ENCODE results near the gene ADGRB3.

The ADGRB3 gene

GRCh38 chr6:69100772-69101171 lies 465.7 kb downstream of the ADGRB3 start:
- Histone ChIP-seq H4K20me1 (ENCODE audit: insufficient read depth, low read length) (no peaks in the 10 kb centered on the region), H3K4me3 (ENCODE audit: low read length) (no peak overlapping the region), H3K4me2 (ENCODE audit: low read depth, low read length) (no peak overlapping the region), H3K27me3 (replicated peaks; ENCODE audit: insufficient read depth, low read length) (no peaks in the 10 kb centered on the region), H3K79me2 (ENCODE audit: low read length) (no peaks in the 10 kb centered on the region), H3F3A (ENCODE audit: insufficient read depth, low read length) (no peaks in the 10 kb centered on the region), H2AFZ (ENCODE audit: low read length) (no peak overlapping the region), H3K36me3 (replicated peaks; ENCODE audit: insufficient read depth, low read length) (no peaks in the 10 kb centered on the region), H3K4me1 (ENCODE audit: low read length) (no peaks in the 10 kb centered on the region), H3K27ac (ENCODE audit: low read length) (no peak overlapping the region), H3K9me2 (replicated peaks; ENCODE audit: insufficient read depth, low read length) (no peaks in the 10 kb centered on the region), H3K9me3 (replicated peaks; ENCODE audit: insufficient read depth, low read length) (no peaks in the 10 kb centered on the region), H3K9ac (ENCODE audit: low read length) (no peak overlapping the region)
- no peak for DNase-seq
- TF ChIP-seq EZH2 (optimal IDR thresholded peaks at IDR 0.05; ENCODE audit: low read depth, low read length) (no peak), EZH2phosphoT487 (IDR thresholded peaks at IDR 0.05; ENCODE audit: low read length) (no peak), CTCF (IDR thresholded peaks at IDR 0.05; ENCODE audit: low read length) (no peak)

DNA sequence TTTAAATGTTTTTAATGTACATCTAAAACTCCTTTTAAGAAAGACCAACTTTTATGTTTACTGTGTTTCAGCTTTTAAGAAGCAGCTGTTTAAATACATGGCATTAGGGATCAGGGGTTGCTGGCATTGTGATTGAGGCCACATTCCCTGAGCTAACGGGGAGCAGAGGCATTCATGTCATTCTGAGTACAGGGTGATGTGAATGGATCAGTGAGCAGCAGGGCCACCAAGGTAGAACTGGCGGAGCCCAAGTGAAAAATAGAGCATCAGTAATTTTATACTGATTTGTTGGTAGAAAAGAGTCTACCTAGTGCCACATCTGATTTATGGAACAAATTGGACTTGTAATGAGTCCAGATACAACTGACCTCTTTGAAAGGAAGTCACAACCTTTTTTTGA lies 467.3 kb downstream of the ADGRB3 start:
- H3K4me3 ChIP-seq (ENCODE audit: low read length), result no peak overlapping the region
- no peak for DNase-seq
- no peak for TF ChIP-seq EZH2phosphoT487 (IDR thresholded peaks at IDR 0.05; ENCODE audit: low read length)
- no peak for TF ChIP-seq CTCF (IDR thresholded peaks at IDR 0.05; ENCODE audit: low read length)
- no peak for TF ChIP-seq EZH2 (optimal IDR thresholded peaks at IDR 0.05; ENCODE audit: low read depth, low read length)
- H3K4me2 ChIP-seq (ENCODE audit: low read depth, low read length), result no peak overlapping the region
- no peak overlapping the region for H3K27ac ChIP-seq (ENCODE audit: low read length)
- no peaks in the 10 kb centered on the region for H3K9me2 ChIP-seq (replicated peaks; ENCODE audit: insufficient read depth, low read length)
- no peaks in the 10 kb centered on the region for H3K79me2 ChIP-seq (ENCODE audit: low read length)
- no peaks in the 10 kb centered on the region for H3K4me1 ChIP-seq (ENCODE audit: low read length)
- H3K36me3 ChIP-seq (replicated peaks; ENCODE audit: insufficient read depth, low read length), result no peaks in the 10 kb centered on the region
- H3F3A ChIP-seq (ENCODE audit: insufficient read depth, low read length), result no peaks in the 10 kb centered on the region
- H3K27me3 ChIP-seq (replicated peaks; ENCODE audit: insufficient read depth, low read length), result no peaks in the 10 kb centered on the region
- H3K9me3 ChIP-seq (replicated peaks; ENCODE audit: insufficient read depth, low read length), result no peaks in the 10 kb centered on the region
- no peak overlapping the region for H2AFZ ChIP-seq (ENCODE audit: low read length)
- H4K20me1 ChIP-seq (ENCODE audit: insufficient read depth, low read length), result no peaks in the 10 kb centered on the region
- H3K9ac ChIP-seq (ENCODE audit: low read length), result no peak overlapping the region

DNA sequence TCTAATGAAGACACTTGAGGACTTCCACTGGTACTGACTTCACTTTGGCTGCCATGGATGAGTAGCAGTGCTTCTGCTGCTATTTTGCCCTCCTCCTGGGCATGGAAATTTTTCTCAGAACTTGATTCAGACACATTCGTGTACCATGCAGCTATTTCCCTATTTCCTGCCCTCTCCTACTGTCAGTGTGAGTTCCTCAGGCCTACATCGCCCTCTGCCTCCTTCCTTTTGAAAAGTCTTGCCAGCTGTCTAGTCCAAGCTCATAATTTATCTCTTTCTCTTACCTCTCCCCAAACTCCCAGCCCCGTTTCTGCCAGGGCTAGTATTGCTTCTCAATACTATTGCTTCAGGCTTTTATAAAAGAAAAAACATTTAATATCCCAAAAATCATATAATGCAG lies 470.2 kb downstream of the ADGRB3 start:
- Histone ChIP-seq H3K27me3 (replicated peaks; ENCODE audit: insufficient read depth, low read length) (no peaks in the 10 kb centered on the region), H4K20me1 (ENCODE audit: insufficient read depth, low read length) (no peaks in the 10 kb centered on the region), H3K4me2 (ENCODE audit: low read depth, low read length) (no peak overlapping the region), H3K4me1 (ENCODE audit: low read length) (no peaks in the 10 kb centered on the region), H3K9me3 (replicated peaks; ENCODE audit: insufficient read depth, low read length) (no peaks in the 10 kb centered on the region), H2AFZ (ENCODE audit: low read length) (no peak overlapping the region), H3K9me2 (replicated peaks; ENCODE audit: insufficient read depth, low read length) (no peaks in the 10 kb centered on the region), H3K36me3 (replicated peaks; ENCODE audit: insufficient read depth, low read length) (no peaks in the 10 kb centered on the region), H3K9ac (ENCODE audit: low read length) (no peak overlapping the region), H3K4me3 (ENCODE audit: low read length) (no peak overlapping the region), H3K79me2 (ENCODE audit: low read length) (no peaks in the 10 kb centered on the region), H3F3A (ENCODE audit: insufficient read depth, low read length) (no peaks in the 10 kb centered on the region), H3K27ac (ENCODE audit: low read length) (no peak overlapping the region)
- DNase-seq, result no peak
- TF ChIP-seq CTCF (IDR thresholded peaks at IDR 0.05; ENCODE audit: low read length), result no peak
- TF ChIP-seq EZH2phosphoT487 (IDR thresholded peaks at IDR 0.05; ENCODE audit: low read length), result no peak
- TF ChIP-seq EZH2 (optimal IDR thresholded peaks at IDR 0.05; ENCODE audit: low read depth, low read length), result no peak
